OCI-LY7 (cell line): ENCODE data around the gene DTNA.

Experiments used
- CTCF ChIP-seq: fragments of 200-600 bp; sonication (generic); conservative IDR thresholded peaks from 2 replicates; pipeline ENCODE4 v1.5.1; 2014; ENCODE audit warnings: mild to moderate bottlenecking, antibody characterized with exemption, low read length, moderate library complexity, mixed read lengths
- EZH2phosphoT487 ChIP-seq: fragments of 200-600 bp; sonication (generic); IDR thresholded peaks from 2 replicates; pipeline ENCODE4 v1.6.1; 2018; ENCODE audit warnings: low read depth, borderline replicate concordance, mild to moderate bottlenecking, mixed run types, antibody characterized with exemption, low read length, moderate library complexity, mixed read lengths

GRCh38 chr18:34880882-34881834 is 171.1 kb downstream of the DTNA start:
- 0 out of 2 replicates have a peak, but pooled peaks have one; percentile 35 for TF ChIP-seq CTCF
- no peak for TF ChIP-seq EZH2phosphoT487
